ENCODE measurements around the gene MTUS2. TPM values are rescaled to one million over a fixed set of nuclear protein-coding genes. Genes with fewer than 3 reads are reported as not detected.

MTUS2 gene
- total and polyA plus RNA-seq, 9 of the 15 experiments (the other 6 are each of a cell fraction or from before 2014, with no cell fraction given) = 0.01 to 0.28 (median 0.06) TPM; not detected in 1

DNA sequence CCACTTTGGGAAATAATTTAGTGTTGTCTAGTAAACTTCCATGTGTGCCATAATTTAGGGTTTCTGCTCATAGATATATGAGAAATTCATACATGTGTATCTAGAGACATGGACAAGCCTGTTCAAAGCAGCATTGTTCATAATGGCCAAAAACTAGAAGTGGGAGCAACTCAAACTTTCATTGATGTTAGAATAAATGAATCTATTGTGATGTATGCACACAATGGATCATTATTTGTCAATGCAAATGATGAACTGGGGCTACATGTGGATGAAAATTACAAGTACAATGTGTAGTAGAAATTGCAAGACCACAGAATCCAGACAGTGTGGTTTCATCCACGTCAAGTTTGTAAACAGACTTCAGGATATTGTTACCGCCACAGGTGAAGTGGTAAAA lies 490.7 kb downstream of the MTUS2 start (continued):
- TF ChIP-seq E4F1 (CRISPR knock-in tag; IDR thresholded peaks at IDR 0.05; ENCODE audit: borderline replicate concordance) (no peak), POLR2AphosphoS2 (IDR thresholded peaks at IDR 0.05; ENCODE audit: low read length) (no peak)
- TF ChIP-seq, protein P1, sequence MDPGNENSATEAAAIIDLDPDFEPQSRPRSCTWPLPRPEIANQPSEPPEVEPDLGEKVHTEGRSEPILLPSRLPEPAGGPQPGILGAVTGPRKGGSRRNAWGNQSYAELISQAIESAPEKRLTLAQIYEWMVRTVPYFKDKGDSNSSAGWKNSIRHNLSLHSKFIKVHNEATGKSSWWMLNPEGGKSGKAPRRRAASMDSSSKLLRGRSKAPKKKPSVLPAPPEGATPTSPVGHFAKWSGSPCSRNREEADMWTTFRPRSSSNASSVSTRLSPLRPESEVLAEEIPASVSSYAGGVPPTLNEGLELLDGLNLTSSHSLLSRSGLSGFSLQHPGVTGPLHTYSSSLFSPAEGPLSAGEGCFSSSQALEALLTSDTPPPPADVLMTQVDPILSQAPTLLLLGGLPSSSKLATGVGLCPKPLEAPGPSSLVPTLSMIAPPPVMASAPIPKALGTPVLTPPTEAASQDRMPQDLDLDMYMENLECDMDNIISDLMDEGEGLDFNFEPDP (CRISPR knock-in tag; IDR thresholded peaks at IDR 0.05) = no peak
- TF ChIP-seq, protein P2, sequence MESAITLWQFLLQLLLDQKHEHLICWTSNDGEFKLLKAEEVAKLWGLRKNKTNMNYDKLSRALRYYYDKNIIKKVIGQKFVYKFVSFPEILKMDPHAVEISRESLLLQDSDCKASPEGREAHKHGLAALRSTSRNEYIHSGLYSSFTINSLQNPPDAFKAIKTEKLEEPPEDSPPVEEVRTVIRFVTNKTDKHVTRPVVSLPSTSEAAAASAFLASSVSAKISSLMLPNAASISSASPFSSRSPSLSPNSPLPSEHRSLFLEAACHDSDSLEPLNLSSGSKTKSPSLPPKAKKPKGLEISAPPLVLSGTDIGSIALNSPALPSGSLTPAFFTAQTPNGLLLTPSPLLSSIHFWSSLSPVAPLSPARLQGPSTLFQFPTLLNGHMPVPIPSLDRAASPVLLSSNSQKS (CRISPR knock-in tag; IDR thresholded peaks at IDR 0.05) = no peak
- TF ChIP-seq, protein P3, sequence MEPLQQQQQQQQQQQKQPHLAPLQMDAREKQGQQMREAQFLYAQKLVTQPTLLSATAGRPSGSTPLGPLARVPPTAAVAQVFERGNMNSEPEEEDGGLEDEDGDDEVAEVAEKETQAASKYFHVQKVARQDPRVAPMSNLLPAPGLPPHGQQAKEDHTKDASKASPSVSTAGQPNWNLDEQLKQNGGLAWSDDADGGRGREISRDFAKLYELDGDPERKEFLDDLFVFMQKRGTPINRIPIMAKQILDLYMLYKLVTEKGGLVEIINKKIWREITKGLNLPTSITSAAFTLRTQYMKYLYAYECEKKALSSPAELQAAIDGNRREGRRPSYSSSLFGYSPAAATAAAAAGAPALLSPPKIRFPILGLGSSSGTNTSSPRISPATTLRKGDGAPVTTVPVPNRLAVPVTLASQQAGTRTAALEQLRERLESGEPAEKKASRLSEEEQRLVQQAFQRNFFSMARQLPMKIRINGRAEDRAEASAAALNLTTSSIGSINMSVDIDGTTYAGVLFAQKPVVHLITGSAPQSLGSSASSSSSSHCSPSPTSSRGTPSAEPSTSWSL (CRISPR knock-in tag; IDR thresholded peaks at IDR 0.05; ENCODE audit: borderline replicate concordance) = no peak

Measured in K562 (cell line).